ENCODE results near the gene MECP2.
A peak's percentile ranks its signal among the peaks of the same experiment; 100 is the strongest.

The MECP2 gene

DNA sequence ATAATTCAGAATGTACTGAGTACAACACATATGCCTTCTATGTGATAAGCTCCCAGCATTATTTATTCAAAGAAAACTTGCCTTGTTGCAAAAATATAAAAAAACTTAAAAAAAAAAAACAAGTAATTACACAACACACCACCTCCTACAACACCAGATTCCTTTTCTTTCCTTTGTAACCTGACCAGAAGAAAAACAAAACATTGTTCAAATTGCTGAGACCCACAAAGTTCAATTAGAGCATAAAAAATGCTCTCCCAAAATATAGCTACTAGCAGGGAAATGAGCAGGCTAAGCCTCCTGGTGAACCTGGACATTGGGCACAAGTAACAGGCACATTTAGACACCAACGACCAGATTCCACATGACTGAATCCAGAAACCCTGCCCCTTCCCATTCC, 38.3 kb downstream of the MECP2 start:
- no peak for DNase-seq

DNA sequence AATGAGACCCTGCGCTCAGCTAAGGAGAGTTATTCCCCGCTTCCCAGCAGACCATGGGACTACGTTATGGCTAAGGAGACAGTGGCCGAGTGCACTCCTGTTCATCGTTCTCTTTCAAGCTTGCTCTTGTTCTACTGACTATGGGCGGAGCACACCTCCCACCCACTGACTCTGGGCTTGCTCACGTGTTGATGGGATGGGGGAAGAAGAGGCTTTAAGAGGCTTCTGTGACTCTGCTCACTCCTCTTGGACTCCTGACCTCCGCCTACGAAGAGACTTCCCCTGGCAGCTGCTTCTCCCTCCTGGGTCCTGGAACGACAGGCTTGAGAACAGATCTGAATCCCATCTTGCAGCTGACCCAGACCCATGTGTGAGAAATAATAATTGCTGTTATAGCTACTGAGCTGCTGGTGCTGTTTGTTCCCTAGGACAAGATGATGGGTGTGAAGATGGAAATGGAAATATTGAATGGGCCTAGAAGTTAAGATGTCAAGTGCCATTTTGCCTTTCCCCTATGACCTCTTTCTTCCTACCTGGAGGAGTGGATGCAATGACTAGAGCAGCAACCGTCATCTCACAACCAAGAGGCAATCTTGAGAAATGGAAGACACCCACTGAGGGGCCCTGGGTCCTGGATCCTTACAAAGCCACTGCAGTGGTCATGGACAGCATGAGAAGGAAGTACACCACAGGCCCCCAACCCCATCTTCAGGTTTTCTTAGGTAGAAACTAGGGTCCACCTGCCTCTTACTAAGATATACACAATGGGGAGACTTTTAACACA, 39.1 kb downstream of the MECP2 start:
- DNase-seq = no peak

DNA sequence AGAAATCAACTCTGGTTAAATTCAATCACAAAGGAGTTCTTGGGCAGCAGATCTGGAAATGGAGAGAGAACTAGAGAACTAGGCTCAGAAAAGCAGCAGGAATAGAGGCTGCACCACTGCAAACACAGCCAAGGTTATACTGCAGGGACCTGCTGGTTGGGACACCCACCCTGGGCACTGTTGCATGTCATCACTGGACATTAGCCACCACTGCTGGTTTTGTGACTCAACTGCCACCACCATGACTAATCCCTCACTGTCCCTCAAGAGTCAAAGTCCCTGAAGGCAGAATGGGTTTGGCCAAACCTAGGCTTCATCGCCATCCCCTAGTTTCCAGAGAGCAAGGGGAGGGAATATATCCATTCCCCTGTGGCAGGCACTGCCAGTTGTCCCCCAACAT, 39.7 kb downstream of the MECP2 start:
- DNase-seq = no peak

DNA sequence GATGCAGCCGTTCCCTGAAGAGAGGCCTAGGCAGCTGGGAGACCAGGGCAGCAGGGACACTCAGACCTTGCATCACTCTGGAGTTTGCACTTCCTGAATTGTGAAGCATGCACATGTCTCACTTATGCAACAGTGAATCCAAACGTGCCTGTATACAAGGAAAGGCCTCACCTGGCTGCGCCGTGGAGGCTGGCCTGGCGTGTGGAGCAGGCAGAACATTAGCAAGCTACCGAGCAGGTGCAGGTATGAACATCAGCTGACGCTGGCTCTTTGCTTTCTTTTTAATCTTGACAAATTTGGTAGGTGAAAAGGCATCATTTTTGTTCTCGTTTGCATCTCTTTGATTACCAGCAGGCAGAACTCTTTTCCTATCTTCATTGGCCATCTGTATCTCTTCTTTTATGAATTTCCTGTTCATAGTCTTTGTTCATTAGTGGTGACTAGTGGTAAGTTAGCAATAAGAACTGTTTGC, 40.7 kb downstream of the MECP2 start:
- no peak for DNase-seq

DNA sequence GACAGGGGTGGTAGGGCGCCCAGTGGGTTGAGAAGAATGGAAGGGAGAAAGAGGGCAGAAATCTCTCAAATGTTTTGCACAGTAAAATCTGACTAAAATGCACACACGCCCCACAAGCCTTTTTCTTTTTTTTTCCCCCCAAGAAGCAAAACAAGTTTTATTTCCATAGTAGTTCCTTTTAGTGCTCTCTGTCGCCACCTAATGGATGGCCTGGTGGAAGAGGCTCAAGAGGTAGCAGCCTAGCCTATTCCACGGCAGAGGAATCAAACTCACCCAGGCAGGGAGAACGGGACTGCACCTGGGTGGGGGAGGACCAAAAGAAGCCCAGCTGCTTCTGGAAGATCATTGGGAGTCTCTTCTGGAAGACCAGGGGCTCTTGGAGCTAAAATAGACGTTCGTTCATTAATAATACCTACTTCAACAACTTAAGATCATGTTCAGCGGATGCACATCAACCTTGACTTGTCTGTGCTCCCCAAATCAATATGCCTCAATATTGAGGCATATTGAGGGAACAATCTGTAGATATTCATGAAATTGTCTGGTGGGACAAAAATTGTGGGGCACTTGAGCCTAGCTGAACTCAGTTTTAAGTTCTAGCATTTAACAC, 46.2 kb downstream of the MECP2 start:
- peak; percentile 27 for DNase-seq

DNA sequence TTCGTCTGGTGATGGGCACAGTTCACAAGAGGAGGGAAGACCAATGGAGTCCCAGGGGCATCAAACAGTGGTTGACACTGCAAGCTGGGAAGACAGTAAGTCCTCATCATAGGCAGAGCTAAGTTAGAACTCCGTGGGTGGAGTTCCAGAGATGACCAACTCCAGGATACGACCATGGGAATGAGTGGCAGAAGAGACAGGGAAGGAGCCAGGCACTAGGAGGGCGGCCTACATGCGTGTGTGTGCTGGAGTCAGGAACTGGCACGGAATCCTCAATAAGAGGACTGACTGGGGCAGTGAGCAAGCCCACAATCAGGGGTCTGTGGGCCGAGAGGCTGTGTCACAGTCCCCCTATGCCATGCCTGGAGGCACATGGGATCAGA, 47.4 kb downstream of the MECP2 start:
- DNase-seq = no peak

DNA sequence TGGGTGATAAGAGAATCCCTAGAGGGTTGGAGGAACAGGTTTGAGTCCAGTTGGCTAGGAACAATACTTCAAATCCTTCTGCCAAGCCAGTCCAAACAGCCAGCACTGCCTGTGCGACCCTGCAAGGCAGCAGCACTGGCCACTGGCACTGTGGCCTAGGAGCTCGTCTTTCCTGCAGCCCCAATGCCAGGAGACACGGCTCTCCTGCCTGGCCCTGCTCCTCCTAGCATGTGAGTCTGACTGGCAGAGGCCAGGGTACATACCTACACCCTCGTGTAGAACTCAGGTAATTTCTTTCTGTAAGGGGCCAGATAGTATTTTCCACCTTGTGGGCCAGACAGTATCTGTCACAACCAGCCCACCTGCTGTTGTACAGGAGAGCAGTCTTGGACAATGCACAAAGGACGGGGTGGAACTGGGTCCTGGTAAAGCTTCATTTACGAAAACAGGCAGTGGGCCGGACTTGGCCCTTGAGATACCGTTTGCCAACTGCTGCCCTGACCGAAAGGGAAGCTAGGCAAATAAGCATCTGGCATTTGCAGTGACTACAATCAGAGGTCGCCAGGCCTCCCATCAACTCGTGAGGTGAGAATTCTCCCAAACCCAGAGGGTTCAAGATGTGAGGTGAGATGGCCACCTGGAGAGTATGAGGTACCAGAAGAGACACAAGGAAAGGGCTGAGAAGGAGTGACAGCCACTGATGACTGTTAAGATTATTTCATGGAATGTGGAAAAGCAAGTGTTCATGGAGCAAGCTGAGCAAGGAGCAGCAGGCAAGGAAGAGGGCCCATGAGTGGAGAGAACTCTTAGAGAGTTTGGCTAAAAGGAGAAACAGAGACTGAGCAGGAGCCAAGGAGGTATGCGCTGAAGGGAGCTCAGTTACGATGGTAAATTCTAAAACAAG, 48.1 kb downstream of the MECP2 start:
- no peak for DNase-seq

DNA sequence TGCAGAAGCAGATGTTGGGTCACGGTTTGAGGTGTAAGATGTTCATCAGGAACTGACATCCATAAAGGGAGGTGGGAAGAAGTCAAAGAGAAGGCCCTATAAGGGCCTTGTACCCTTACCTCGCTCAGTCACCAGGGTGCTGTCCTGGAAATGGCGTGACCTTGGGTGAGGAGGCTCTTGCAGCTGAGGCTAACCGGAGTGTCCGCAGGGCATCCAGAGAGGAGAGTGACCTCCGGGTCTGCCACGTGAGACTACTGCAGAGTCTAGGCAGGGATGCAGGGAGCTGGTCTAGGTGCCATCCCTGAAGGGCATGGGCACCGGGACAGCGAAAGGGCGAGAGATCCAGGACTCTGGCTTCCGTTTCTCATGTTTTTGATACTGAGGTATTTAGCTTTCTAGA, 49.1 kb downstream of the MECP2 start:
- DNase-seq = no peak

DNA sequence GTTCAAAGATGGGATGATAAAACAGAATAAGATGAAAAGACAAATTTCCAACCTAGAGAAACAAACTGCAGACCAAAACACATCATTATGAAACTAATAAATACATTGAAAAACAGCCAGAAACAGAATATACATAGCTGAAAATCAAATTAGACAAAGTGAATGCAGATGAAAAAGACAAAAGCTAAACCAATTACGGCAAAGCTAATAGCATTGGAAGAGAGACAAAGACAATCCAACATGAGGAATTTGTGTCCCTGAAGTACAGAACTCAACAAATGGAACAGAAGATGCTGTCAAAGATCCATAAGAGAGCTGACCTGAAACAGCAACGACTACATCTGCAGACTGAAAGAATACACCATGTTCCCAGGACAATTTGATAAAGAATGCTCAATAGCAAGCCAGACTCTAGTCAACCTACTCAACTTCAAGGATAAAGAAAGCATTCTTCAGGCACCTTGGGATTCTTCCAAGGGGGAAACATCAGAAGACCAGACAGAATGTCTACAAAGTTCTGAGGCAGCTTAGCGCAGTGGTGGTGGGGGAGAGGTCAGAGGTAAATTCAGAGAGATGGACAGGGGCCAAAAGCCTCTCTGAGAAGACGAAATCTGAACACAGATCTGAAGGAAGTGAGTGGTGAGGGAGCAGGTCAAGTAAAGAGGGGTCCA, 50.4 kb downstream of the MECP2 start:
- DNase-seq = no peak

DNA sequence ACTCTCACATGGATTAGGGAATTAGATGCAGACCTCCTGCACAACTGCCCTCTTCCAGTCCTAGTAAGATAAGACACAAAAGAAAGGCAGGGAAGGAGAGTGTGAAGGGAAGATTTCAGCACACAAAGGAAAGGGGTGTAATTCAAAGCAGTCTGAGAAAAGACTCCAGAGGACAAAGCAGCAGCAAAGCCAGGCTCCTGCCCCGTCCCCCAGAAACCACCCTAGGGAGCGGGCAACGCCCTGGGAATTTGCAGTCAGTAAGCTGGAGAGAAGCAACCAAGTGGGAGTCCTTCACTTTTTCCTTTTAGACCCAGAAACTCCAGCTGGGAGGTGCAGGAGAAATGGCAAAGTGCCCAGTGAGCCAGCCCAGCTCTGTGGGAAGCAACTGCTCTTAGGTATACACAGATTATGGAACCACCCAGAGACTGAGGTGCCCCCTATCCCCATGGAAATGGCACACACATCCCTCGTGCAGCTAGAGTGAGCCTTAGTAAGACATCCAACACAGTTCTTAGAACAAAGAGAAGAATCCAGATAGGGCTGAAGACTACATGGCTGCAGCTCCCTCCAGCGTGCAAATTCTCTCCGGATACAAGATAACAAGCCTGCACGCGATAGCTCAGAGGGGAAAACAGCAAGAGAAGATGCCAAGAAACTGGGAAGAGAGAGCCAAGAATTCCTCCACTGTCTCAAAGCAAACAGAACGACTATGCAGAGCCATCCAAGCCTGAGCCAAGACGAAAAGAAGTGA, 51.3 kb downstream of the MECP2 start:
- peak; percentile 15 for DNase-seq

DNA sequence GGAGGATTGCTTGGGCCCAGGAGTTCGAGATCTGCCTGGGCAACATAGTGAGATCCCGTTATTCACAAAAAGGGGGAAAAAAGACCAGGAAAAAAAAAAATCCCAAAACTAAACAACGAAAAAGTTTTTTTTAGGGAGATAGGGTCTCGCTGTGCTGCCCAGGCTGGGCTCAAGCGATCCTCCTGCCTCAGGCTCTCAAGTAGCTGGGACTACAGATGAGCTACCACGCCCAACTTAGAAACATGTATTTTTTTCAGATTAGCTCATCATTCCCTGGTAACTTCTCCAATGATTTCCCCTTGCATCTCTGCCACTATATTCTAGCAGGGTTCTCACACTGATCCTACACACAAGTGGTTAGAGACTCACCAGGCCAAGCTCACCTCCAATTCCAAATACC, 53.4 kb downstream of the MECP2 start:
- DNase-seq = no peak

DNA sequence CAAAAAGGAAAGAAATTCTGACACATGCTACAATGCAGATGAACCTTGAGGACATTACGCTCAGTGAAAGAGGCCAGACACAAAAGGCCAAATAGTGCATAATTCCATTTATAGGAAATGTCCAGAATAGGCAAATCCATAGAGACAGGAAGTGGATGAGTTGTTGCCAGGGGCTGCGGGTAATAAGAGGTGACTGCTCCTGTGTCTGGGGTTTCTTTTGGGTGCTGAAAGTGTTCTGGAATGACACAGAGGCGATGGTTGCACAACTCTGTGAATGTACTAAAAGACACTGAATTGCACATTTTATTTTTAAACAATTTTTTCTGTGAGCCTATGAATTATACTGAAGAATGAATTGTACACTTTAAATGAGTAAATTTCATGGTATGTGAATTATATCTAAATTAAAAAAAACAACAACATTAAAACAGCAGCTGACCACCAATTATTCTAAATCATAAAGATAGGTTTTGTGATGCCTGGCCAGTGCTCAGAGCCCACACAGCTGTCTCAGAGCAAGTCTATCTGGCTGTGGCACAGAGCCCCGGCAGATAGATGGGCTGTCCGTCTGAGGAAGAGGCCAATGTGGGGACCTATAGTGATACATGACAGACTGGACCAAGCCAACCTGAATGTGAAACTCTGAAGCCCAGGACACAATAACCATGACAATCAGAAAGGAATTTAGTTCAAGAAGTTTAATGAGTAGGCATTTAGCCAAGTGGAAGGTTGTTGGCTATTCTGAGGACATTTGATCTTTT, 54.3 kb downstream of the MECP2 start:
- no peak for DNase-seq

DNA sequence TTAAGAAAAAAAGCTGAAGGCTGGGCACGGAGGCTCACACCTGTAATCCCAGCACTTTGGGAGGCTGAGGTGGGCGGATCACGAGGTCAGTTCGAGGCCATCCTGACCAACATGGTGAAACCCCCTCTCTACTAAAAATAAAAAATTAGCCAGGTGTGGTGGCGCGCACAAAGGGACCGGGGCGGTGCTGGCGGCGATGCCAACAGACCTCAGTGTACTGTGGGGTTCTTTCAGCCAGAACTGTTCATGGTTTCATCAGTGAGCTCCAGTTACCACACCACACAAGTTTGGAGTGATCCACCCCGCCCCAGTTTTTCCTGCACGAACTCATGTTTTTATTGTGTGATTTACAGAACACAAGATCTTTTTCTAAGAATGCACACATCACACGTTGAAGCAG, 56.7 kb downstream of the MECP2 start:
- no peak for DNase-seq

DNA sequence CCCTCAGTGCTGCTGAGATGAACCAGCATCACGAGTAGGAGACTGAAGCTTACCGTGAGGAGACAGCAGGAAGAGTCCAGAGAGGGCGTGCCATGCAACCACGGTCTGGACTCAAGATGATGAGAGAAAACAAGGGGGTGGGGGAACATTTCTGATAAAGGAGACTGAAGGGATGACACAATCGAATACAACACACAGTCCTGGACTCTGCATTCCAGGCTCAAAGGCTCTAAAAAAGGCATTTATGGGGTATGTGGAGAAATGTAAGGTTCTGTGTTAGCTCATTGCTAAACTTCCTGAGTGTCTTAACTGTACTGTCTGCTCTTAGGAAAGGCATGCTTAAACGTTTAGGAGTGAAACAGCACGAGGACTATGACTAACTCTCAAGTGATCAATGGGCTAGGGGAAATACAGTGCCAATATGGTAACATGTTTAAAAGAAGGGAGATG, 57.2 kb downstream of the MECP2 start:
- no peak for DNase-seq

DNA sequence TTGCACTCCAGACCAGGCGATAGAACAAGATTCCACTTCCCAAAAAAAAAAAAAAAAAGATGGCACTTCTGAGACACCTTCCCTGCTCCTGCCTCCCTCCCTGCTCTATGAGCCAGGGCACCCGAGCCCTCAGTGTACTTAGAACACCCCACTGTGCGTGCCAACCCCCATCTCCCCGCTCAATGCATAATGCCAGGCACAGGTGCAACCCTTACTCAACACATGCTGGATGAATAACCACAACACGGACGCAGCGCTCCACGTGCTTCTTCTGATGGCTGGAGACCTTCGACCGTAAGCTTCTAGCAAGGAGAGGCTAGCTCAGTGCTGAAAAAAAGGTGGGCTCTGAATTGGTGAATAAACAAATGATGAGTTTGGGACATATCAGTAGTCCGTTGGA, 57.9 kb downstream of the MECP2 start:
- no peak for DNase-seq

DNA sequence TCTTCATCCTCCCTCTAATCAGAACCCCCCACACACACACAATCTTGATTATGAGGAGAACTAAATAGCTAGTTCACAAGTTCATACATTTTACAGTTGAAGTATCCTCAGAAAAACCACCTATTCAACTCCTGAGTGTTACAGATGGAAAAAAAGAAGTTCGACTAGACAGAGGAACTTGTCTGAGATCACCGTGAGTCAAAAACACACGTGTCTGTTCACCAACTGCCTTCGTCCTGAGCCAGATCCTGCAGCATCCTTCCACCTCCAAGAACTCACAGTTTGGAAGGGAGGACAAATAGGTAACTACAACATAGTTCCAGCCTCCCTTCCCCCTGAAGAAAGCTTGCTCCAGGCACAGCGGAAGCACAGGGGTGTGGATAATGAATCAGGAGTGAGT, 58.9 kb downstream of the MECP2 start:
- DNase-seq = no peak

DNA sequence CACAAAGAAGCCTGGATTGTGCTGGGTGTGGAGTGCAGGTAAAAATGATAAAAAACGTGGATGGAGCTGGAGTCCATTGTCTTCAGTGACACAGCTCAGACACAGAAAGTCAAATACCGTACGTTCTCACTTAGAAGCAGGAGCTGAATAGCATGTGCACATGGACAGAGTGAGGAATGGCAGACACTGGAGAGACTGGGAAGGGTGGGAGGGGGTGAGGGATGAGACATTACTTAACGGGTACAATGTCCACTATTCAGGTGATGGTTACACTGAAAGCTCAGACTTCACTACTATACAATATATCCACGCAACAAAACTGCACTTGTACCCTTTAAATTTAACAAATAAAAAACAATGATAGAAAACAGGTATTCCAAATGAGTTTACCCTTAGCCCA, 59.8 kb downstream of the MECP2 start:
- DNase-seq = no peak

DNA sequence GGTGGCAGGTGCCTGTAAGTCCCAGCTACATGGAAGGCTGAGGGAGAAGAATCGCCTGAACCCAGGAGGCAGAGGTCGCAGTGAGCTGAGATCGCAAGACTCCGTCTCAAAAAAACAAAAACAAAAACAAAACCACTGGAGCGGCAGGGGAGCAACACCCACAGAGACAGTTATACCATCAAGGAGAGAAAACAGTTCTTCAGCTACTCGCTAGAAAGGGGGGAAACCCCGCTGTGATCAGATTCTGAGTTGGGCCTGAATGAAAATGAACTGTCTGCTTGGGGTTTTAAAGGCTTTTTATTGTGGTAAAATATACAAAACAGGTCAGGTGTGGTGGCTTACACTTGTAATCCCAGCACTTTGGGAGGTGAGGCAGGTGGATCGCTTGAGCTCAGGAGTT, 61.0 kb downstream of the MECP2 start:
- DNase-seq = no peak

DNA sequence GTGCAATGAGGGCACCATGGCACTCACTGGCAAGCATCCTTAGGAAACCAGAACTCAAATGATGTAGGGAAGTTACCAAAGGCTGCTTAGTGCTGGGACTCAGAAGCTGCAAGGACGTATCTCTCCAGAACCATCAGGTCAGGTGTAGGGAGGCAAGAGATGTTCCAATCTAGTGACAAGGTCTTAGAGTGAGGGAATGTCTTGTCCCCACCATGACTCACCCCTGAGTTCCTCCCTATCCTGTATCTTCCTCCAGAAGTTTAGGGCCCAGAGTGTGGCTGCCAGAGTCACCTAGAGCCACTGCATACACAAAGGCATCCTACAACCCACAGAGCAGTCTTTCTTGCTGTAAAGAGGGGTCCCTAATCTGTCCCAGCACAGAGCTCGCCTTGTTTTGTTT, 63.7 kb downstream of the MECP2 start:
- no peak for DNase-seq

DNA sequence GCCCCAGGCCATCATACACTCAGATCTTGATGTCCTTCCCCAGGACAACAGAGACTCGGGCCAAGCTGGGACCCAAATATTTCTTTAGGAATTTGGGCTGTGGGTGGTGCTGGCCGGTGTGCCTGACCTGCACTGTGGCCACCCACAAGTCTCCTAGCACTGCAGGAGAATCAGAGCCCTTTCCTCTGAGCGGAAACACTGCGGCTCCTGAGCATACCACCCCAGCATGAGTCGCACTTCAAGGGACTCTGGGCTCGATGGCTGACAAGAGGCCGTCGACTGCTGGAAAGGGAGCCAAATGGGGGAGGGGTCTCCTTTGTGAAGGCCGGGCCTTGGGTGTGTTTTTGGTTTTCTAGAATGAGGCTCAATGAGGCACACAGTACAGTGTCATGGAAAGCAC, 64.9 kb downstream of the MECP2 start:
- DNase-seq = no peak

DNA sequence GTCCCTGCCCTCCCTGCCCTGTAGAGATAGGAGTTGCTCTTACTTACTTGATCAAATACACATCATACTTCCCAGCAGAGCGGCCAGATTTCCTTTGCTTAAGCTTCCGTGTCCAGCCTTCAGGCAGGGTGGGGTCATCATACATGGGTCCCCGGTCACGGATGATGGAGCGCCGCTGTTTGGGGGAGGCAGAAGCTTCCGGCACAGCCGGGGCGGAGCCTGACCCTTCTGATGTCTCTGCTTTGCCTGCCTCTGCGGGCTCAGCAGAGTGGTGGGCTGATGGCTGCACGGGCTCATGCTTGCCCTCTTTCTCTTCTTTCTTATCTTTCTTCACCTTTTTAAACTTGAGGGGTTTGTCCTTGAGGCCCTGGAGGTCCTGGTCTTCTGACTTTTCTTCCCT, 65.4 kb downstream of the MECP2 start:
- DNase-seq = no peak

All from NCI-H1694 (cell line).